ENCODE data around the gene AMBP. TPM values are rescaled to one million over a fixed set of nuclear protein-coding genes. Genes with fewer than 3 reads are reported as not detected.

AMBP gene
- total RNA-seq, 1 donor from 2014 or later = not detected

- Mint-ChIP-seq H3K4me1 (ENCODE audit: low read depth) (peaks cover 4% of the 10 kb centered on the region), H3K36me3 (ENCODE audit: low read depth) (no peaks in the 10 kb centered on the region), H3K9me3 (ENCODE audit: low read depth) (peaks cover 3% of the 10 kb centered on the region), H3K4me3 (ENCODE audit: unreplicated experiment) (no peak overlapping the region), H3K27me3 (ENCODE audit: low read depth) (peaks cover 10% of the 10 kb centered on the region), H3K27ac (ENCODE audit: unreplicated experiment) (no peak overlapping the region)
- no peak for DNase-seq (ENCODE audit: low spot score)
- no peak for TF ChIP-seq CTCF (IDR thresholded peaks at IDR 0.05)
These were observed 46.0 kb upstream of the AMBP start for GRCh38 chr9:114124138-114124537.

GRCh38 chr9:114123031-114123977, 45.2 kb upstream of the AMBP start:
- H3K27me3 Mint-ChIP-seq (ENCODE audit: low read depth) = peaks cover 13% of the 10 kb centered on the region
- H3K36me3 Mint-ChIP-seq (ENCODE audit: low read depth) = no peaks in the 10 kb centered on the region
- H3K9me3 Mint-ChIP-seq (ENCODE audit: low read depth) = peaks cover 3% of the 10 kb centered on the region
- no peak for TF ChIP-seq CTCF (IDR thresholded peaks at IDR 0.05)
- H3K27ac Mint-ChIP-seq (ENCODE audit: unreplicated experiment) = no peak overlapping the region
- no peak for DNase-seq (ENCODE audit: low spot score)
- no peak overlapping the region for H3K4me3 Mint-ChIP-seq (ENCODE audit: unreplicated experiment)
- H3K4me1 Mint-ChIP-seq (ENCODE audit: low read depth) = peaks cover 4% of the 10 kb centered on the region

- TF ChIP-seq CTCF (IDR thresholded peaks at IDR 0.05) = no peak
- Mint-ChIP-seq H3K36me3 (ENCODE audit: low read depth) (no peaks in the 10 kb centered on the region), H3K9me3 (ENCODE audit: low read depth) (peaks cover 2% of the 10 kb centered on the region), H3K27me3 (ENCODE audit: low read depth) (peaks cover 20% of the 10 kb centered on the region), H3K27ac (ENCODE audit: unreplicated experiment) (no peak overlapping the region), H3K4me1 (ENCODE audit: low read depth) (peaks cover 4% of the 10 kb centered on the region), H3K4me3 (ENCODE audit: unreplicated experiment) (no peak overlapping the region)
- no peak for DNase-seq (ENCODE audit: low spot score)
These were observed 44.3 kb upstream of the AMBP start for GRCh38 chr9:114122136-114123027.

- H3K27ac Mint-ChIP-seq (ENCODE audit: unreplicated experiment) = no peak overlapping the region
These were observed 43.4 kb upstream of the AMBP start for GRCh38 chr9:114121227-114122135.

More at GRCh38 chr9:114121227-114122135, 43.4 kb upstream of the AMBP start:
- H3K36me3 Mint-ChIP-seq (ENCODE audit: low read depth) = no peaks in the 10 kb centered on the region
- no peak for DNase-seq (ENCODE audit: low spot score)
- TF ChIP-seq CTCF (IDR thresholded peaks at IDR 0.05) = no peak
- peaks cover 25% of the 10 kb centered on the region for H3K27me3 Mint-ChIP-seq (ENCODE audit: low read depth)
- H3K4me3 Mint-ChIP-seq (ENCODE audit: unreplicated experiment) = no peak overlapping the region
- H3K9me3 Mint-ChIP-seq (ENCODE audit: low read depth) = no peaks in the 10 kb centered on the region
- H3K4me1 Mint-ChIP-seq (ENCODE audit: low read depth) = peaks cover 4% of the 10 kb centered on the region
